Lung (tissue), 12 donors: ENCODE results near the gene CSF1. TPM values are rescaled to one million over a fixed set of nuclear protein-coding genes. Genes with fewer than 3 reads are reported as not detected.

Source experiments
- ATAC-seq: fragments of 200-7000 bp; cut with Tn5 transposase; one replicate; pipeline ENCODE4 v1.9.1; 2020; ENCODE audit warnings: moderate number of reproducible peaks; ENCODE audit not compliant: insufficient read depth, low FRiP score
- DNase-seq, 3 donors: peaks; one replicate each; pipeline ENCODE4 v3.0.0-alpha.2; 2013 to 2017
- H3K27ac ChIP-seq, 2 donors: one replicate each; pipeline ENCODE4 v1.5.1; 2013; ENCODE audit warnings: mild to moderate bottlenecking in 2 of 2, moderate library complexity in 2 of 2, control low read depth in 1 of 2, inconsistent platforms in 1 of 2, low read depth in 1 of 2, low read length in 1 of 2
- H3K27me3 ChIP-seq, 3 donors: one replicate each; pipeline ENCODE4 v1.5.1; 2013; ENCODE audit warnings: low read length in 2 of 3; ENCODE audit not compliant: control insufficient read depth in 3 of 3, insufficient read depth in 3 of 3
- H3K36me3 ChIP-seq, 4 donors: one replicate each; pipeline ENCODE4 v1.5.1; 2013; ENCODE audit warnings: low read length in 4 of 4, mild to moderate bottlenecking in 1 of 4, moderate library complexity in 1 of 4; ENCODE audit not compliant: control insufficient read depth in 4 of 4, insufficient read depth in 4 of 4
- H3K4me1 ChIP-seq, 5 donors: one replicate each; pipeline ENCODE4 v1.5.1; 2013; ENCODE audit warnings: low read length in 5 of 5, mild to moderate bottlenecking in 2 of 5, moderate library complexity in 1 of 5; ENCODE audit not compliant: control insufficient read depth in 5 of 5, insufficient read depth in 5 of 5
- H3K4me3 ChIP-seq: one replicate; pipeline ENCODE4 v1.5.1; 2013; ENCODE audit warnings: mild to moderate bottlenecking, control low read depth, moderate library complexity
- H3K9ac ChIP-seq, 2 donors: one replicate each; pipeline ENCODE4 v1.5.1; 2013; ENCODE audit warnings: low read length in 2 of 2, control low read depth in 1 of 2; ENCODE audit not compliant: insufficient read depth in 1 of 2
- H3K9me3 ChIP-seq, 4 donors: one replicate each; pipeline ENCODE4 v1.5.1; 2013; ENCODE audit warnings: low read length in 3 of 4, mild to moderate bottlenecking in 1 of 4, moderate library complexity in 1 of 4; ENCODE audit not compliant: control insufficient read depth in 4 of 4, insufficient read depth in 3 of 4
- CTCF ChIP-seq: IDR thresholded peaks from 2 replicates; pipeline ENCODE4 v1.5.1; 2012; ENCODE audit warnings: mild to moderate bottlenecking; ENCODE audit errors: control extremely low read depth, extremely low read depth
- WGBS, 2 donors: extraction: QIAGEN DNeasy Blood & Tissue Kit; methylation state at CpG; one replicate each; pipeline ENCODE4 v1.1.7; 2013; 5-methylcytosine and 5-hydroxymethylcytosine counted together
- polyA plus RNA-seq, 2 donors: library from polyadenylated mRNA; stranded (reverse); fragments of 200-250 nt; gene quantifications; one replicate each; pipeline ENCODE4 v1.2.1, GENCODE V29; 2013
- total RNA-seq, 2 donors: library from RNA; depleted of rRNA in 1 of 2; stranded (reverse); fragments of >200 nt in 1 of 2; gene quantifications; one replicate each; pipeline ENCODE4 v1.2.1, GENCODE V29; 2014 to 2021
- donor health status: control.
- donor health status: control.
- donor health status: Bipolar disorder and iron deficiency.
- donor health status: healthy.
- donor health status: DM: yes; HTN: yes; CAD: no.

CSF1 gene
- total and polyA plus RNA-seq, 4 donors: 13.5 to 65.3 (median 28.5) TPM

DNA sequence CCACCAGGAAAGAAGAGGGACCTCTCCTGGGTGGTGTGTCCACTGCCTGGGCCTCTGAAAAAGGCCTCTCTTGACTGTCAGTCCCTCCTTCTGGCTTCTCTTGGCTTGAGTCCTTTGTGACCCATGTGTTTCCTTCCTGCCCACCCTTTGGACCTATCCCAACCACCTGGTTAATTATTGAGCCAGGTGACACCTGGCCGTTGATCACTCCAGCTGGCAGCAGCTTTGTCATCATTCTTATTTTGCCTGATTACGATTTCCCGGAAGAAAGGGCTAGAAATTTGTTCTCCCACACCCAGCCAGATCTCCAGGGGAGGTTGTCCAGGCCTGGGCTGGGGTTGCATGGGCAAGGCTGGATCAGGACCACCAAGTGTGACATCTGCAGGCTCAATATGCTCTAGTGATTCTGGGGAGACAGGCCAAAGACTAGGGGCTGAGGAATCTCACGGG lies 24.8 kb downstream of the CSF1 start:
- no peaks in the 10 kb centered on the region for H3K27me3 ChIP-seq
- peaks cover 0 to 8% (median 0%) of the 10 kb centered on the region in 4 donors for H3K9me3 ChIP-seq
- H3K4me3 ChIP-seq: no peak overlapping the region
- DNase-seq (no peak), ATAC-seq (no peak)
- TF ChIP-seq CTCF: no peak
- no peak overlapping the region for H3K9ac ChIP-seq
- 58 to 72% methylated on average over 4 of the region's 4 CpGs for WGBS, 2 donors
- H3K4me1 ChIP-seq: peaks cover 0 to 14% (median 0%) of the 10 kb centered on the region in 5 donors
- no peak overlapping the region for H3K27ac ChIP-seq
- H3K36me3 ChIP-seq: no peaks in the 10 kb centered on the region

- WGBS, 2 donors: 93 to 100% methylated on average over 1 of the region's 1 CpG
- Histone ChIP-seq H3K4me1 (peaks cover 0 to 9% (median 0%) of the 10 kb centered on the region in 5 donors), H3K9ac (no peak overlapping the region), H3K4me3 (no peak overlapping the region), H3K36me3 (no peaks in the 10 kb centered on the region), H3K27me3 (no peaks in the 10 kb centered on the region), H3K27ac (no peak overlapping the region), H3K9me3 (peaks cover 0 to 8% (median 0%) of the 10 kb centered on the region in 4 donors)
- TF ChIP-seq CTCF: no peak
- ATAC-seq: no peak
- DNase-seq: no peak
Measured at GRCh38 chr1:109937738-109938137, 27.1 kb downstream of the CSF1 start.

GRCh38 chr1:109938556-109938955 lies 27.9 kb downstream of the CSF1 start:
- no peak for TF ChIP-seq CTCF
- ATAC-seq: no peak

DNA sequence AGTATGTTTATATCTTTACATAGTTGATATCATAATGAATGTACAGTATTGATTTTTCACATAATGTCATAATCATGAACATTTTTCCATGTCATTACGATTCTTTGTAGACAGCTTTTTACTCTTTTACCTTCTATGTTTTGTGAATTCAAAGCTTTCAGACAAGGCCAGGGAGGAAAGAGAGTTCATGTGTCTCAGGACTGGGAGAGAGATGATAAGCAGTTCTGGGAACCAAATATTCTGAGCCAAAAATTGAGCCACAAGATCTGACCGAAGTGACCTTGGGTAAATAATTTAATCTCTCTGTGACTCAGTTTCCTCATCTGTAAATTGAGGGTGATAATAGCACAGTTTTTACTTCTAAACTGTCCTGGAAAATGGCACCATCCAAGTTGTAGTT lies 31.8 kb downstream of the CSF1 start:
- no peak for DNase-seq
- 92 to 97% methylated on average over 2 of the region's 2 CpGs for WGBS, 2 donors

More at GRCh38 chr1:109938556-109938955, 27.9 kb downstream of the CSF1 start:
- H3K9ac ChIP-seq: no peak overlapping the region
- H3K27ac ChIP-seq: no peak overlapping the region
- peaks cover 0 to 8% (median 0%) of the 10 kb centered on the region in 4 donors for H3K9me3 ChIP-seq
- H3K4me1 ChIP-seq: peaks cover 0 to 9% (median 0%) of the 10 kb centered on the region in 5 donors
- DNase-seq: no peak
- H3K36me3 ChIP-seq: no peaks in the 10 kb centered on the region
- no peaks in the 10 kb centered on the region for H3K27me3 ChIP-seq
- 96 to 98% methylated on average over 2 of the region's 2 CpGs for WGBS, 2 donors
- H3K4me3 ChIP-seq: no peak overlapping the region

More for the DNA sequence above, 31.8 kb downstream of the CSF1 start:
- Histone ChIP-seq H3K27me3 (no peaks in the 10 kb centered on the region), H3K4me1 (peaks cover 0 to 2% (median 0%) of the 10 kb centered on the region in 5 donors), H3K27ac (no peak overlapping the region), H3K9me3 (peaks cover 0 to 6% (median 0%) of the 10 kb centered on the region in 4 donors), H3K36me3 (no peaks in the 10 kb centered on the region), H3K9ac (no peak overlapping the region), H3K4me3 (no peak overlapping the region)
- ATAC-seq: no peak
- TF ChIP-seq CTCF: no peak
